Activated CD8-positive, alpha-beta T cell treated with anti-CD3 and anti-CD28 coated beads, Interleukin-2, amount 10 ng/mL, durations not matched to agents 7 days and 5 days (primary cell): ENCODE results near the gene LIMS1. TPM values are rescaled to one million over a fixed set of nuclear protein-coding genes. Genes with fewer than 3 reads are reported as not detected.
"Not testable (repeated sequence)": the region's sequence is repeated elsewhere in the genome, so short reads cannot be mapped to it uniquely, and the experiment has no call there.

ENCODE experiments used
- ATAC-seq: fragments of 150-1000 bp; cut with Tn5 transposase; one replicate; pipeline ENCODE4 v1.10.0; 2021; ENCODE audit warnings: moderate library complexity
- CTCF ChIA-PET: fragments of 350-600 bp; sonication (Branson Sonifier 250); formaldehyde crosslinking; loops from one replicate; lab custom pipeline; 2021; ENCODE audit warnings: antibody characterized with exemption; lab: Charles Lee
- POLR2A ChIA-PET: fragments of 350-600 bp; sonication (Branson Sonifier 250); formaldehyde crosslinking; loops from one replicate; lab custom pipeline; 2021; ENCODE audit warnings: antibody characterized with exemption; lab: Charles Lee
- DNase-seq: peaks from one replicate; pipeline ENCODE4 v3.0.0-alpha.2; 2020
- H3K27ac Mint-ChIP-seq: one replicate; pipeline ENCODE4 v1.8.0; 2021; ENCODE audit warnings: mild to moderate bottlenecking, mixed read lengths
- H3K27me3 Mint-ChIP-seq: one replicate; pipeline ENCODE4 v1.8.0; 2021; ENCODE audit warnings: low read depth, mixed read lengths
- H3K36me3 Mint-ChIP-seq: one replicate; pipeline ENCODE4 v1.8.0; 2021; ENCODE audit warnings: low read depth, mixed read lengths
- H3K4me1 Mint-ChIP-seq: one replicate; pipeline ENCODE4 v1.8.0; 2021; ENCODE audit warnings: low read depth, mixed read lengths
- H3K4me3 Mint-ChIP-seq: one replicate; pipeline ENCODE4 v1.8.0; 2021; ENCODE audit warnings: mild to moderate bottlenecking, mixed read lengths
- H3K9me3 Mint-ChIP-seq: one replicate; pipeline ENCODE4 v1.8.0; 2022; ENCODE audit warnings: mixed read lengths; ENCODE audit not compliant: insufficient read depth
- total RNA-seq, 2 experiments: library from RNA; stranded (reverse); gene quantifications; one replicate each; pipeline ENCODE4 v1.2.3, GENCODE V29; 2021

The LIMS1 gene
- 10 to 100 TPM; 36.4 to 41.1 TPM for total RNA-seq

DNA sequence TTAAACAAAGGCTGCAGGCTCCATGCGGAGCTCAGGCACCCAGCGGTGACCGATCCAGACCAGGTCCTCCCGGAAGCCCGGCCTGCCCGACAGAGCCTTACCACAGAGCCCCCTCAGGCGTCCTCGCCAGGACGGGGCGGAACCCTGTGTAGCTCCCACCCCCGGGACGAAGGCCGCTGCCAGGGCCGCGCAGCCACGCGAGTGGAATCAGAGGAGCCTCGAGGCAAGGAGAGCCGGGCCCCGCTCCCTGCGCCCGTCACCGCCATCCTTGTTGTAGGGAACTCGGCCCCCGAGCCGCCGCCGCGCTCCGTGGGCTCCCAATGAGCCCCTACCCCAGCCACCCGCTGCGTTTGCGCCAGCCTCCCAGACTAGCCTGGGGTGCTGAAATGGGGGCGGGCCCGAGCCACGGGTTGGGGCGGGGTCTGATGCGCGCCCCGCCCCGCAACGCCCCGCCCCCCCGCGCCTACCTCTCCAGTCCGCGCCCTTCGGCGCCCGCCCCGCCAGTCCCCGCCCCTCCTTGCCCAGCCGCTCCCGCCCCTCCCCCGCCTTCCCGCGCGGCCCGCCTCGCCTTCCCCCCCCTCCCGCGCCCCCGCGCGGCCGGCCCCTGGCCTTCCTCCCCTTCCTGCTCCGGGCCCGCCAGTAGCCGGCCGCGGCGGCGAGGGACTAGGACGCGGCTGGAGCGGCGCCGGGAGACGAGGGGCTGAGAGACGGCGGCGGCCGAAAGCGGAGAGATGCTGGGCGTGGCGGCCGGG, at the start of gene LIMS1:
Gene LIMS1 (plus strand): TSS at position 639 of the 752 bp plus-strand sequence. CDS start 93 bp downstream, at position 732.
- H3K4me3 Mint-ChIP-seq, result peak within 1 kb of the TSS; percentile 94
- peak; percentile 91 for DNase-seq
- peak; percentile 90 for ATAC-seq
- H3K27ac Mint-ChIP-seq, result peak within 1 kb of the TSS; percentile 97
- ChIA-PET CTCF (interaction anchor here (0.9 to 1.8 kb wide), 4 partner anchors 32 to 102 kb away, joined by 3 to 12 read pairs (median 5); no protein-coding TSS in a partner anchor), POLR2A (interaction anchor here (1.1 to 1.5 kb wide), 2 partner anchors 9 to 85 kb away, joined by 4 to 7 read pairs; partner anchors contain the start of gene GCC2)
- H3K9me3 Mint-ChIP-seq, result no peaks in the 10 kb centered on the region
- peaks cover 4% of the 10 kb centered on the region for H3K36me3 Mint-ChIP-seq
- H3K27me3 Mint-ChIP-seq, result no peaks in the 10 kb centered on the region
- peaks cover 39% of the 10 kb centered on the region for H3K4me1 Mint-ChIP-seq

- CTCF ChIA-PET, result no interaction called here
- no peak overlapping the region for H3K4me3 Mint-ChIP-seq
- ATAC-seq, result no peak
- no peaks in the 10 kb centered on the region for H3K9me3 Mint-ChIP-seq
- no peak for DNase-seq
- POLR2A ChIA-PET, result no interaction called here
- H3K4me1 Mint-ChIP-seq, result no peaks in the 10 kb centered on the region
- peaks cover 42% of the 10 kb centered on the region for H3K36me3 Mint-ChIP-seq
- no peak overlapping the region for H3K27ac Mint-ChIP-seq
- no peaks in the 10 kb centered on the region for H3K27me3 Mint-ChIP-seq
These were observed 49.0 kb upstream of the LIMS1 start for GRCh38 chr2:108485253-108485652.

DNA sequence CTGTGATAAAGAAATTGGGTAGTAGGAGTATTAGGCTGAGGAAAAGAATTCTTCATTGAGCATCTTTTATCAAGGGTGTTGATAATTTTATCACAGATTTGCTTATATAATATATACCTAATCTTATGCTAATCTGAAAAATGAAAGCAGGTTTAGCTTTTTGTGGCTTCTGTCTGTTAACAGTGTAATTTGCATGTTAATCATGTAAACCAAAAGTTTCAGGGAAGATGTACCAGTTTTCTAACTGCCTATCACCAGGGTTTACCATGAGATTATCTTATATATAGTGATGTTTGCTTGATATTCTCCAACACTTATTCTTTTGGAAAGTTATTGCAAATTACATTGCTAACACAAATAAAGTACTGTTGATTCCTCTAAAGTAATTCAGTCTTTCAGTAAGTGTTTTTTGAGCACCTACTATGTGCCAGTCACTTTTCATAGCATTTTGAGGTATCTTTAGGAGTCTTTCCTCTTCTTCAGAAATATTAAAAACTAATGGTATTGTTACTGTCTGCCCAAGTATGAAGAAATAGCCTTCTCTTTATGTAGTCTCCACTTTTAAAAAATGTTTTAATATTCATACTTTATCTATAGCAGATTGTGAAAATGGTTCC, 43.7 kb upstream of the LIMS1 start:
- Mint-ChIP-seq H3K36me3 (peaks cover 29% of the 10 kb centered on the region), H3K4me3 (no peak overlapping the region), H3K4me1 (peaks cover 2% of the 10 kb centered on the region), H3K9me3 (no peaks in the 10 kb centered on the region), H3K27ac (no peak overlapping the region), H3K27me3 (no peaks in the 10 kb centered on the region)
- no peak for DNase-seq
- no peak for ATAC-seq
- POLR2A ChIA-PET, result no interaction called here
- CTCF ChIA-PET, result no interaction called here

GRCh38 chr2:108491848-108492247, 42.4 kb upstream of the LIMS1 start:
- peaks cover 29% of the 10 kb centered on the region for H3K36me3 Mint-ChIP-seq
- H3K4me1 Mint-ChIP-seq, result peaks cover 2% of the 10 kb centered on the region
- no peak for DNase-seq
- CTCF ChIA-PET, result no interaction called here
- ATAC-seq, result no peak
- POLR2A ChIA-PET, result no interaction called here
- H3K9me3 Mint-ChIP-seq, result no peaks in the 10 kb centered on the region
- H3K27me3 Mint-ChIP-seq, result no peaks in the 10 kb centered on the region
- no peak overlapping the region for H3K4me3 Mint-ChIP-seq
- no peak overlapping the region for H3K27ac Mint-ChIP-seq

- H3K4me3 Mint-ChIP-seq, result no peak overlapping the region
- H3K9me3 Mint-ChIP-seq, result no peaks in the 10 kb centered on the region
- peaks cover 31% of the 10 kb centered on the region for H3K36me3 Mint-ChIP-seq
- no peak for ATAC-seq
- POLR2A ChIA-PET, result no interaction called here
- H3K27me3 Mint-ChIP-seq, result no peaks in the 10 kb centered on the region
- CTCF ChIA-PET, result no interaction called here
- DNase-seq, result no peak
- peaks cover 2% of the 10 kb centered on the region for H3K4me1 Mint-ChIP-seq
- H3K27ac Mint-ChIP-seq, result no peak overlapping the region
These were observed 41.9 kb upstream of the LIMS1 start for GRCh38 chr2:108492364-108492763.

DNA sequence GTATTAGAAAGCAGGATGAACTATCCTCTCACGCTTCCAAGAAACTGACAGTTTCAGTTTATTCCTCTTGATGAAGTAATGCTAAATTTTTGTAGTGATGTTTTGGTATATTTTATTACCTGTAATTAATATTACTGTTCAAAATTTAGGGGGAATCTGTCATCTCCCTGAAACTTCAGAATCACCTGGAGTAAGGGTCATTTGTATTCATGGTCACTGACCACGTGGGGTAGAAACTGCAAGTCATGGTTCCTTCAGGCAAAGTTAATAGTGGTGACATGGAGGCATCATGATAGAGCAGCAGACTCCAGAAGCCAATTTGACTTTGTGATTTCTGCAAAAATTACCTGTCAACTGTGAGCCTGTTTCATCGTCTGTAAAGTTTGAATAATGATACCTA, 38.1 kb upstream of the LIMS1 start:
- DNase-seq, H3K4me3 Mint-ChIP-seq, H3K27ac Mint-ChIP-seq, H3K27me3 Mint-ChIP-seq, H3K9me3 Mint-ChIP-seq, H3K4me1 Mint-ChIP-seq, CTCF ChIA-PET, ATAC-seq, POLR2A ChIA-PET: not testable (repeated sequence)
- peaks cover 35% of the 10 kb centered on the region for H3K36me3 Mint-ChIP-seq

DNA sequence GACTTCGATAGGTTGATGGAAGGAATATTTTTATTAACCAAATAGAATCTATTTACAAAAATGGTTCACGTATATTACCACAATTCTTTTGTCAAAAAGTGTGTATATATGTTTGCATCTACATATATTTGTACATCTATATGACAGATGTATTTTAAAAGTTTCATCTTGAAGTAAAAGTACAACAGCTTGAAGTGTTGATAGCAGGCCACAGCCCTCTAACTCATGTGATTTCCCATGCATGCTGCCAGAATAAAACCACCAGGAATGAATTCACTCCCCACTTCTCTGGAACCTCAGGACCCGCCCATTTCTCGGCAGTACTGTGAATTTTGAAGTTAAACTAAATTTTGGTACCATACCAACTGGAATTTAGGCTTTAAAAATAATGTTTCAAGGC, 26.6 kb upstream of the LIMS1 start:
- DNase-seq, POLR2A ChIA-PET, H3K27ac Mint-ChIP-seq, H3K9me3 Mint-ChIP-seq, CTCF ChIA-PET, H3K4me3 Mint-ChIP-seq, ATAC-seq, H3K27me3 Mint-ChIP-seq, H3K4me1 Mint-ChIP-seq: not testable (repeated sequence)
- peaks cover 42% of the 10 kb centered on the region for H3K36me3 Mint-ChIP-seq

- DNase-seq, POLR2A ChIA-PET: not testable (repeated sequence)
These were observed 21.8 kb upstream of the LIMS1 start for GRCh38 chr2:108512431-108512830.

DNA sequence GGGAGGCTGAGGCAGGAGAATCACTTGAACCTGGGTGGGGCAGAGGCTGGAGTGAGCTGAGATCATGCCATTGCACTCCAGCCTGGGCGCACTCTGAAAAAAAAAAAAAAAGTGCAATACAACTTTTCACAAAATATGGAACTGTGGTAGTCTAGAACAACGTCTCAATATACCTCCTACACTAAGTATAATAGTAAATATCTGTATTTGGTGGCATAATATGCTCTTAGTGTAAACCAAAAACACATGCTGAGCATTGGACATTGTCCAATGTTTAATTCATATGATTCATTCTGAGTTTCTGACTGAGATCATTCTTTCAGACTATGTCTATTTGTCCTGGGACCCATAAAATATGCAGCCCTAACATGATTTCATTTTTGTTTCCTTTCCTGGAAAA, 19.8 kb upstream of the LIMS1 start:
- CTCF ChIA-PET, DNase-seq, H3K4me1 Mint-ChIP-seq, H3K4me3 Mint-ChIP-seq, H3K27ac Mint-ChIP-seq, H3K9me3 Mint-ChIP-seq, H3K27me3 Mint-ChIP-seq, POLR2A ChIA-PET, ATAC-seq: not testable (repeated sequence)
- H3K36me3 Mint-ChIP-seq, result peaks cover 15% of the 10 kb centered on the region

More at GRCh38 chr2:108512431-108512830, 21.8 kb upstream of the LIMS1 start:
- H3K4me1 Mint-ChIP-seq, CTCF ChIA-PET, H3K27me3 Mint-ChIP-seq, H3K4me3 Mint-ChIP-seq, H3K9me3 Mint-ChIP-seq, ATAC-seq, H3K27ac Mint-ChIP-seq: not testable (repeated sequence)
- H3K36me3 Mint-ChIP-seq, result peaks cover 17% of the 10 kb centered on the region

GRCh38 chr2:108524688-108525087, 9.6 kb upstream of the LIMS1 start:
- H3K27me3 Mint-ChIP-seq, DNase-seq, H3K4me1 Mint-ChIP-seq, CTCF ChIA-PET, H3K27ac Mint-ChIP-seq, ATAC-seq, H3K9me3 Mint-ChIP-seq, POLR2A ChIA-PET, H3K36me3 Mint-ChIP-seq, H3K4me3 Mint-ChIP-seq: not testable (repeated sequence)

GRCh38 chr2:108525258-108525657, 9.0 kb upstream of the LIMS1 start:
- POLR2A ChIA-PET, H3K4me3 Mint-ChIP-seq, ATAC-seq, H3K36me3 Mint-ChIP-seq, H3K27ac Mint-ChIP-seq, H3K27me3 Mint-ChIP-seq, DNase-seq, H3K9me3 Mint-ChIP-seq, CTCF ChIA-PET, H3K4me1 Mint-ChIP-seq: not testable (repeated sequence)

- Mint-ChIP-seq H3K9me3 (no peaks in the 10 kb centered on the region), H3K4me1 (peaks cover 28% of the 10 kb centered on the region), H3K4me3 (no peak overlapping the region), H3K36me3 (peaks cover 4% of the 10 kb centered on the region), H3K27ac (no peak overlapping the region), H3K27me3 (no peaks in the 10 kb centered on the region)
- ATAC-seq (no peak), DNase-seq (no peak)
- CTCF ChIA-PET, result no interaction called here
- POLR2A ChIA-PET, result no interaction called here
These were observed 2.6 kb upstream of the LIMS1 start for GRCh38 chr2:108531674-108532055.
